Measurements from ENCODE around the gene ZNF664. TPM values are rescaled to one million over a fixed set of nuclear protein-coding genes. Genes with fewer than 3 reads are reported as not detected.

The ZNF664 gene
- total RNA-seq, 1 experiment from 2014 or later: 21.0 TPM

DNA sequence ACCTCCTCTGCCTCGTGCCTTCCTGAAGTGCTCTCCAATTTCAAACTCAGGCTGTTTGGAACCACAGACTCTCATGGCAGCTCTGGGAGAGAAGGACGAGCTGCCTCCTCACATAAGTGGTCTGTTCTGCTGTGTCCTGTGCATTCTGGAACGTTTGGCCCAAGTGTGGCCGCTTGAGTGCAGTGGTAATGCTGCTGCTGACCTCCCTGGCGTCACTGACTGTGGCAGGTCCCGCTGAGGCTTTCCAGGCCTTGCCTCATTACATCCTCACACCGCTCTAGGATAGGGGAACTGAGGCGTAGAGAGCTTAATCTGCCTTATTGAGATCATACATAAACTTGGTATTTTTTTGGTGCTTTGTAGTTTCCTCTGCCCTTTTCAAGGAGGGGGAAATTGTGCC lies 14.6 kb upstream of the ZNF664 start:
- Histone ChIP-seq H3K4me3 (ENCODE audit: low read length) (no peak overlapping the region), H3K27me3 (ENCODE audit: low read length) (no peaks in the 10 kb centered on the region), H3K79me2 (ENCODE audit: low read length) (no peaks in the 10 kb centered on the region), H3K27ac (ENCODE audit: low read length) (no peak overlapping the region), H3K4me2 (ENCODE audit: low read depth, low read length, poor library complexity, severe bottlenecking) (no peak overlapping the region), H3K9me3 (ENCODE audit: low read length) (no peaks in the 10 kb centered on the region), H3K4me1 (ENCODE audit: low read length) (no peaks in the 10 kb centered on the region), H2AFZ (ENCODE audit: low read length) (no peak overlapping the region), H3K9me2 (replicated peaks; ENCODE audit: insufficient read depth, low read length) (no peaks in the 10 kb centered on the region), H4K20me1 (ENCODE audit: insufficient read depth, low read depth, low read length) (no peaks in the 10 kb centered on the region), H3K36me3 (ENCODE audit: insufficient read depth, low read length) (no peaks in the 10 kb centered on the region), H3K9ac (ENCODE audit: low read length) (no peak overlapping the region)
- no peak for DNase-seq

DNA sequence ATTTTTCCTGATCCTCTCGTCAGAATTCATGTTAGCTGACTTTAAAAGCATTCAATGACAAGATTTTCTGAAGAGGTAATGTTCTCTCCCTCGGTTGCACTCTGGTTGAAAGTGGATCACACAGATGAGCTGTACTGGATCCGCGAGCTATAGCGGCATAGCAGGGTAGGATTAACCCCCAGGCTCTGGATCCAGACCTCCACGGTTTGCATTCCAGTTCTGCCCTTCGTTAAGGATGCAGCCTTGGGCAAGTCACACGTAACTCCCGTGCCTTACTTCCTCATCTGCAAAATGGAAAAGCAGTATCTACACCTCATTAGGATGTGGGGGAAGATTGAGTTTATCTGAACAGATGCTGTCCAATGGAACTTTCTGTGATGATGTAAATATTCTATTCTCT lies 14.1 kb upstream of the ZNF664 start:
- Histone ChIP-seq H2AFZ (ENCODE audit: low read length) (no peak overlapping the region), H3K9me3 (ENCODE audit: low read length) (no peaks in the 10 kb centered on the region)
- no peak for DNase-seq

DNA sequence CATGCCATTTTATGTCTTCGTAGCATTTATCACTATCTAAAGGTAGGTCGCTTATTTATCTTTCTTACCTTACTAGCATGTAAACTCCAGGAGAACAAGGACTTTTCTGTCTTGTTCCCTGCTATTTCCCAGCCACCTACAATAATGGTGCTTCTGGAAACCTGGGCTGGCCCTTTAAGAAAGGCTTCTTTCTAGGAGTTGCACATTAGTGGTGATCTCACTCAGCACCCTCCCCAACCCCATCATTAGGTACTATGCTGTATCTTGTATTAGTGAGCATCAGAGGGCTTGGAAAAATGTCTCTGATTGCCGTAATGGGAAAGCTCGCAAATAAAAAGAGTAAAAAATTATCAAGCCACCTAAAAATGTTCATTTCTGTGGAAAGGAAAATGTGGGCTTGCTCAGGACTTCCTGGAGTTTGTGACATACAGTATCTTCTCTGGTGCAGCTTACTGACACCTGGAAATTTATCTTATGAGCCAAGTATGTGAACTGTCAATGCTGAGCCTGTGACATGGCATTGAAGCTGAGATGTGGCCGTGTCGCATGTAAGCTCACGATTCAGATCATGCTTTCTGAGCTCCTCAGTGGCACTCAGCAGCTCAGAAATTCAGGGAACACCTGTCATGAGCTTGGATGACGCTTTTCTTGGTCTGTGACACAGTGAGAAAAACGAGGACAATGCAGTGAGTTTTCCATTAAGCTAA lies 12.8 kb upstream of the ZNF664 start:
- DNase-seq: no peak
- no peak overlapping the region for H3K4me3 ChIP-seq (ENCODE audit: low read length)

More for the DNA sequence above, 14.1 kb upstream of the ZNF664 start:
- no peak overlapping the region for H3K4me2 ChIP-seq (ENCODE audit: low read depth, low read length, poor library complexity, severe bottlenecking)
- no peaks in the 10 kb centered on the region for H3K4me1 ChIP-seq (ENCODE audit: low read length)
- H3K9ac ChIP-seq (ENCODE audit: low read length): no peak overlapping the region
- H3K27me3 ChIP-seq (ENCODE audit: low read length): no peaks in the 10 kb centered on the region
- H3K36me3 ChIP-seq (ENCODE audit: insufficient read depth, low read length): no peaks in the 10 kb centered on the region
- no peak overlapping the region for H3K4me3 ChIP-seq (ENCODE audit: low read length)
- H3K27ac ChIP-seq (ENCODE audit: low read length): no peak overlapping the region
- no peaks in the 10 kb centered on the region for H4K20me1 ChIP-seq (ENCODE audit: insufficient read depth, low read depth, low read length)
- no peaks in the 10 kb centered on the region for H3K79me2 ChIP-seq (ENCODE audit: low read length)
- no peaks in the 10 kb centered on the region for H3K9me2 ChIP-seq (replicated peaks; ENCODE audit: insufficient read depth, low read length)

DNA sequence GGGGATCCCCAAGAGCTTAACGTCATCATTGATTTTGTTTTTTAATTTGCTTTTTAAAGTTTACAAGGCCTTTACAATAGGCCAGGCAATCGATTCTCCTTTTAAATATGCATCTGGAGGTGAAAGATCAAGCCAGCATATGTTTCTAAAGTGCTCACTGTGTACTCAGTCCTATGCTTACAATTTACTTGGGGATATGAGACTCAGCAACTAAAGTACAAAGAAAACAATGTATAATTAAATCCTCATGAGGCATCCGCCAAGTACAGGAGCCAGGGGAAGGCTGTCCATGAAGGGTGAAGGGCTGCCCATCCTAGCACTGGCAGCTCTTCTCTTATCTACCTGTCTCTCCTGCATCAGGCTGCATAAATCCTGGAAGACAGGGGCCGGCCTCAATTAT lies 12.2 kb upstream of the ZNF664 start:
- H3K79me2 ChIP-seq (ENCODE audit: low read length): no peaks in the 10 kb centered on the region
- H4K20me1 ChIP-seq (ENCODE audit: insufficient read depth, low read depth, low read length): 0 out of 2 replicates have a peak, but pooled peaks cover 2% of the 10 kb centered on the region
- H3K9me2 ChIP-seq (replicated peaks; ENCODE audit: insufficient read depth, low read length): no peaks in the 10 kb centered on the region
- no peak overlapping the region for H3K4me2 ChIP-seq (ENCODE audit: low read depth, low read length, poor library complexity, severe bottlenecking)
- no peak overlapping the region for H3K4me3 ChIP-seq (ENCODE audit: low read length)
- H3K4me1 ChIP-seq (ENCODE audit: low read length): no peaks in the 10 kb centered on the region
- no peak for DNase-seq
- H2AFZ ChIP-seq (ENCODE audit: low read length): no peak overlapping the region
- H3K9ac ChIP-seq (ENCODE audit: low read length): no peak overlapping the region
- no peaks in the 10 kb centered on the region for H3K36me3 ChIP-seq (ENCODE audit: insufficient read depth, low read length)
- H3K27ac ChIP-seq (ENCODE audit: low read length): no peak overlapping the region
- no peaks in the 10 kb centered on the region for H3K9me3 ChIP-seq (ENCODE audit: low read length)
- no peaks in the 10 kb centered on the region for H3K27me3 ChIP-seq (ENCODE audit: low read length)

More for the DNA sequence above, 12.8 kb upstream of the ZNF664 start:
- Histone ChIP-seq H3K9me3 (ENCODE audit: low read length) (no peaks in the 10 kb centered on the region), H3K4me1 (ENCODE audit: low read length) (no peaks in the 10 kb centered on the region), H4K20me1 (ENCODE audit: insufficient read depth, low read depth, low read length) (no peaks in the 10 kb centered on the region), H3K36me3 (ENCODE audit: insufficient read depth, low read length) (no peaks in the 10 kb centered on the region), H3K27ac (ENCODE audit: low read length) (no peak overlapping the region), H3K4me2 (ENCODE audit: low read depth, low read length, poor library complexity, severe bottlenecking) (no peak overlapping the region), H3K9me2 (replicated peaks; ENCODE audit: insufficient read depth, low read length) (no peaks in the 10 kb centered on the region), H2AFZ (ENCODE audit: low read length) (no peak overlapping the region), H3K27me3 (ENCODE audit: low read length) (no peaks in the 10 kb centered on the region), H3K9ac (ENCODE audit: low read length) (no peak overlapping the region), H3K79me2 (ENCODE audit: low read length) (no peaks in the 10 kb centered on the region)

GRCh38 chr12:123961585-123962345 lies 11.2 kb upstream of the ZNF664 start:
- no peak overlapping the region for H3K4me3 ChIP-seq (ENCODE audit: low read length)
- H3K9ac ChIP-seq (ENCODE audit: low read length): no peak overlapping the region
- H3K9me3 ChIP-seq (ENCODE audit: low read length): no peaks in the 10 kb centered on the region
- H3K9me2 ChIP-seq (replicated peaks; ENCODE audit: insufficient read depth, low read length): no peaks in the 10 kb centered on the region
- no peaks in the 10 kb centered on the region for H3K27me3 ChIP-seq (ENCODE audit: low read length)
- no peaks in the 10 kb centered on the region for H3K36me3 ChIP-seq (ENCODE audit: insufficient read depth, low read length)
- 0 out of 2 replicates have a peak, but pooled peaks cover 4% of the 10 kb centered on the region for H4K20me1 ChIP-seq (ENCODE audit: insufficient read depth, low read depth, low read length)
- H2AFZ ChIP-seq (ENCODE audit: low read length): no peak overlapping the region
- no peaks in the 10 kb centered on the region for H3K79me2 ChIP-seq (ENCODE audit: low read length)
- DNase-seq: no peak
- no peak overlapping the region for H3K4me2 ChIP-seq (ENCODE audit: low read depth, low read length, poor library complexity, severe bottlenecking)
- no peaks in the 10 kb centered on the region for H3K4me1 ChIP-seq (ENCODE audit: low read length)
- no peak overlapping the region for H3K27ac ChIP-seq (ENCODE audit: low read length)

GRCh38 chr12:123962513-123962912 lies 10.5 kb upstream of the ZNF664 start:
- Histone ChIP-seq H3K79me2 (ENCODE audit: low read length) (no peaks in the 10 kb centered on the region), H3K36me3 (ENCODE audit: insufficient read depth, low read length) (no peaks in the 10 kb centered on the region), H3K9me3 (ENCODE audit: low read length) (no peaks in the 10 kb centered on the region), H4K20me1 (ENCODE audit: insufficient read depth, low read depth, low read length) (0 out of 2 replicates have a peak, but pooled peaks cover 4% of the 10 kb centered on the region), H2AFZ (ENCODE audit: low read length) (no peak overlapping the region), H3K9ac (ENCODE audit: low read length) (no peak overlapping the region), H3K27me3 (ENCODE audit: low read length) (no peaks in the 10 kb centered on the region), H3K4me2 (ENCODE audit: low read depth, low read length, poor library complexity, severe bottlenecking) (no peak overlapping the region), H3K27ac (ENCODE audit: low read length) (no peak overlapping the region), H3K9me2 (replicated peaks; ENCODE audit: insufficient read depth, low read length) (no peaks in the 10 kb centered on the region), H3K4me3 (ENCODE audit: low read length) (no peak overlapping the region), H3K4me1 (ENCODE audit: low read length) (no peaks in the 10 kb centered on the region)
- no peak for DNase-seq

GRCh38 chr12:123963821-123964220 lies 9.2 kb upstream of the ZNF664 start:
- no peaks in the 10 kb centered on the region for H3K36me3 ChIP-seq (ENCODE audit: insufficient read depth, low read length)
- no peaks in the 10 kb centered on the region for H3K9me2 ChIP-seq (replicated peaks; ENCODE audit: insufficient read depth, low read length)
- 0 out of 2 replicates have a peak, but pooled peaks cover 4% of the 10 kb centered on the region for H4K20me1 ChIP-seq (ENCODE audit: insufficient read depth, low read depth, low read length)
- no peak overlapping the region for H3K9ac ChIP-seq (ENCODE audit: low read length)
- no peaks in the 10 kb centered on the region for H3K9me3 ChIP-seq (ENCODE audit: low read length)
- H3K4me3 ChIP-seq (ENCODE audit: low read length): no peak overlapping the region
- H3K27me3 ChIP-seq (ENCODE audit: low read length): no peaks in the 10 kb centered on the region
- no peaks in the 10 kb centered on the region for H3K4me1 ChIP-seq (ENCODE audit: low read length)
- no peak overlapping the region for H2AFZ ChIP-seq (ENCODE audit: low read length)
- H3K4me2 ChIP-seq (ENCODE audit: low read depth, low read length, poor library complexity, severe bottlenecking): no peak overlapping the region
- H3K27ac ChIP-seq (ENCODE audit: low read length): no peak overlapping the region
- DNase-seq: no peak
- no peaks in the 10 kb centered on the region for H3K79me2 ChIP-seq (ENCODE audit: low read length)

DNA sequence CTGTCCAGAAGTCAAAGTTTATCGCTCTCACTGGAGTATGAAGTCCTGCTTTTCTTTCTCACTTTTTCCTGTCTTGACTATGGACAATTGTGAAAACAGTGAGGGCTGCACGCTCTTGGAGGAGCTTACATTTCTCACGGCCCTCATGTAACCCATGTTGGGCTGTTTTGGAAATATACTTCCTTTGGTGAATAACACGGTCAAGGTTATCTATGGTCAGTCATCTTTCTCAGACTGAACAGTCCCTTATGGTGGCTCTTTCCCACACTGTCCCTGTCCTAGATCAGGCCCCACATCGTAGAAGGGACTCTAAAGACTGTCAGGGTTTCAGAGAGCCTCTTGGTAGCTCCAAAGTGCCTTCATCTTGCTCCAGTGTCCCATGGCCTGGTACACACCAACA lies 7.6 kb upstream of the ZNF664 start:
- Histone ChIP-seq H3K9me3 (ENCODE audit: low read length) (no peaks in the 10 kb centered on the region), H2AFZ (ENCODE audit: low read length) (no peak overlapping the region), H3K9ac (ENCODE audit: low read length) (no peak overlapping the region), H3K4me2 (ENCODE audit: low read depth, low read length, poor library complexity, severe bottlenecking) (no peak overlapping the region), H3K27me3 (ENCODE audit: low read length) (no peaks in the 10 kb centered on the region), H3K4me3 (ENCODE audit: low read length) (no peak overlapping the region), H3K9me2 (replicated peaks; ENCODE audit: insufficient read depth, low read length) (no peaks in the 10 kb centered on the region), H3K79me2 (ENCODE audit: low read length) (no peaks in the 10 kb centered on the region), H3K27ac (ENCODE audit: low read length) (no peak overlapping the region), H4K20me1 (ENCODE audit: insufficient read depth, low read depth, low read length) (0 out of 2 replicates have a peak, but pooled peaks cover 4% of the 10 kb centered on the region), H3K36me3 (ENCODE audit: insufficient read depth, low read length) (no peaks in the 10 kb centered on the region), H3K4me1 (ENCODE audit: low read length) (no peaks in the 10 kb centered on the region)
- no peak for DNase-seq

Measured in Karpas-422 (cell line).